LNCaP clone FGC (cell line): ENCODE results near the gene RAX2.

ENCODE experiments used
- DNase-seq: peaks from one replicate; pipeline ENCODE4 v3.0.0-alpha.2; 2011; ENCODE audit warnings: low read depth
- H3K4me3 ChIP-seq: 2 replicates; pipeline ENCODE4 v1.5.1; 2011; ENCODE audit warnings: mild to moderate bottlenecking, low read depth, low read length, control low read depth
- TF ChIP-seq, protein P1 (sequence below): IDR thresholded peaks from 2 replicates; pipeline ENCODE4 v1.5.1; 2012; ENCODE audit warnings: mild to moderate bottlenecking; ENCODE audit not compliant: control insufficient read depth, insufficient read depth; ENCODE audit errors: extremely low read depth

The RAX2 gene

GRCh38 chr19:3814648-3815047 is 42.6 kb upstream of the RAX2 start:
- no peak overlapping the region for H3K4me3 ChIP-seq
- TF ChIP-seq, protein P1, sequence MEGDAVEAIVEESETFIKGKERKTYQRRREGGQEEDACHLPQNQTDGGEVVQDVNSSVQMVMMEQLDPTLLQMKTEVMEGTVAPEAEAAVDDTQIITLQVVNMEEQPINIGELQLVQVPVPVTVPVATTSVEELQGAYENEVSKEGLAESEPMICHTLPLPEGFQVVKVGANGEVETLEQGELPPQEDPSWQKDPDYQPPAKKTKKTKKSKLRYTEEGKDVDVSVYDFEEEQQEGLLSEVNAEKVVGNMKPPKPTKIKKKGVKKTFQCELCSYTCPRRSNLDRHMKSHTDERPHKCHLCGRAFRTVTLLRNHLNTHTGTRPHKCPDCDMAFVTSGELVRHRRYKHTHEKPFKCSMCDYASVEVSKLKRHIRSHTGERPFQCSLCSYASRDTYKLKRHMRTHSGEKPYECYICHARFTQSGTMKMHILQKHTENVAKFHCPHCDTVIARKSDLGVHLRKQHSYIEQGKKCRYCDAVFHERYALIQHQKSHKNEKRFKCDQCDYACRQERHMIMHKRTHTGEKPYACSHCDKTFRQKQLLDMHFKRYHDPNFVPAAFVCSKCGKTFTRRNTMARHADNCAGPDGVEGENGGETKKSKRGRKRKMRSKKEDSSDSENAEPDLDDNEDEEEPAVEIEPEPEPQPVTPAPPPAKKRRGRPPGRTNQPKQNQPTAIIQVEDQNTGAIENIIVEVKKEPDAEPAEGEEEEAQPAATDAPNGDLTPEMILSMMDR = no peak
- DNase-seq = no peak

GRCh38 chr19:3813473-3814392 is 41.7 kb upstream of the RAX2 start:
- DNase-seq = no peak
- H3K4me3 ChIP-seq = no peak overlapping the region
- TF ChIP-seq, protein P1 = no peak

DNA sequence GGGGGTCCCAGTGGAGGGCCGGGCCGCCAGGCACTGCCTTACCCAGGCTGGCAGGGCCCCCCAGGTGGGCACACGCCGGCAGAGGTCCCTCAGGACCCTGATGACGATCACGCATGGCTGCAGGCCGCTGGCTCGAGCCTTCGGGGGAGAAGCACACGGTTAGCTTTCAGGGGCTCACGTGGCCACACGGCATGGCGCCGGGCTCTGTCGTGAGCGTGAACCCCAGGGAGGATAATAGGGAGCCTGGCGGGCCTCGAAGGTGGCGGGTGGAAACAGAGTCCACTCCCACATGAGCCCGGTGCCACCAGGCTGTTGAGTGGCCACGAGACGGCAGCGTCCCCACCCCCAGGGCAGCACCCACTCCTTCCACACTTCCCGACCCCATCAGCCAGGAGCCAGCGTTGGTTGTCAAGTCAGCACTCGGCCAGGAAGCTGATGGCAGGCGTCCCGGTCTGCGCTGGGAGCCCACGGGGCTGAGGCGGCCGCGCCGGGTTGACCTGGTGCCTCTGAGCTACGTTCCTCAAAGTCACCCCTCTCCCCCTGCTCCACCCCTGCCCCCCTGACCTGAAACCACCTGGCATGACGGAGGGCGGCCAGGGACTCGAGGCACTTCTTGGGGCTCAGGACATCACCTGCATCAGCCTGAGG is 38.8 kb upstream of the RAX2 start:
- TF ChIP-seq, protein P1 = no peak
- H3K4me3 ChIP-seq = no peak overlapping the region

DNA sequence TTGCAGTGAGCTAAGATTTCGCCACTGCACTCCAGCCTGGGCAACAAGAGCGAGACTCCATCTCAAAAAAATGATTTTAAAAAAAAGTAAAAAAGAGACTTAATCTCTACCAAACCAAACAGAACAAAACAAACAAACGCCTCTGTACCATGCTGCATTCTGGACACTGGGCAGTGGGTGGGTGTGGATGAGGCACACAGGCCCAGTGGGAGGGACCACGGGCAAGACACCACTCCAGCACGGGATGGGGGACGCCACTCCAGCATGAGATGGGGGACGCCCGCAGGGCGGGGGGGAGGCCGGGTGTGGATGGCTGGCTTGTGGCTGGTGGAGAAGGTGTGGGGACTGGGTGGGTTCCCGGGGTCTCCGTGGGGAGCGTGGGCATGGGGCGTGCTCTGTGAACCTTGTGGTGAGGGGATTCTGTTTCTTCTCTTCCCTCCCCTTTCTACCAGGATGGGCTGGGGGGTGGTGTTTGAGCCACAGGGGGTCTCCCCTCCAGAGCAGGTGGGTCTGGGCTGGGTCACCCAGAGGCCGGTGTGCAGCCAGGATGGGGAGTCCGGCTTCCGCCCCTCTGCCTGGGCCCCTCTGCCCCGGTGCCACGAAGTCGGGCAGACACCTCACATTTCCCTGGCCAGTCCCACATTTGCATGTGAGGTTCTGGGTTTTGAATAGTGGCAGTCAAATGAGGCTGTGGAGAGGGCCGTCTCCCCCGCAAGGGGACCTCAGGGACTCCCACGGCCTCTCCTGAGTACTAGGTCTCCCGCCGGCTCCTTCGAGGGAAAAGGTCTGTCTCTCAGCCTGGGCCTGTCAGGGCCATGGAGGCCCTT is 38.1 kb upstream of the RAX2 start:
- H3K4me3 ChIP-seq = no peak overlapping the region
- TF ChIP-seq, protein P1 = no peak

More for the DNA sequence above, 38.8 kb upstream of the RAX2 start:
- DNase-seq = no peak

DNA sequence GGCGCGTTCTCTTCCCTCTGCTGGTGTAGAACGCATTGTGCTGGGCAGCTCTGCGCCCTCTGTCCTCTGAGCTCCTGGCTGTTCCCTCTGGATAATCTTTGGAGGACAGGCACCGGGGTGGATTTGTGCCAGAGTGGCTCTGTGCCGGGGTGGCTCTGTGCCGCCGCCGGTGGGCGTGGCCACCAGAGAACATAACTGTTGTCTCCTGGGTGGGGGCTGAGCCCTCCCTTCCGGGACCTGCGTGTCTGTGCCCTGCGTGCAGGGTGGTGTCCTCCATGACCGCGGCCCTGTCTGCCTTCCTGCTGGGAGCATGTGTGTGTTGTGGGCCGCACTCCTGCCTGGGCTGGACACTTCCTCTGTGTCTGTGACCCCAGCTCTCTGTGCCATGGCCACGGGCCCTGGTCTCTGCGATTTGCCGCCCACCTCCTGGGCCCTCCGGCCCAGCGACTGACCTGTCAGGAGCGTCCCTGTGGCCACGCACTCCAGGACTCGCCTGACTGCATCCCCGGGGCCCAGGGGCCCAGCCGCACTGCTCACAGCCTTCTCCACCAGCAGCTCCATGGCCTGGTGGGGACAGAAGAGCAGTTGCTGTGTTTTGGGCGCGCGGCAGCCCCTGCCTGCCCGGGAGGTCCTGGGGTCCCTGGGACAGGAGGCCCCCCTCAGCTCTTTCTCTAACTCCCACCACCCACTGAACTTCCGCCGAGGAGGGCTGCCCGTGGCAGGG is 36.6 kb upstream of the RAX2 start:
- peak; percentile 7 for DNase-seq
- no peak overlapping the region for H3K4me3 ChIP-seq
- TF ChIP-seq, protein P1 = no peak

More for the DNA sequence above, 38.1 kb upstream of the RAX2 start:
- DNase-seq = no peak
